Measurements from ENCODE around the gene CPM.

DNA sequence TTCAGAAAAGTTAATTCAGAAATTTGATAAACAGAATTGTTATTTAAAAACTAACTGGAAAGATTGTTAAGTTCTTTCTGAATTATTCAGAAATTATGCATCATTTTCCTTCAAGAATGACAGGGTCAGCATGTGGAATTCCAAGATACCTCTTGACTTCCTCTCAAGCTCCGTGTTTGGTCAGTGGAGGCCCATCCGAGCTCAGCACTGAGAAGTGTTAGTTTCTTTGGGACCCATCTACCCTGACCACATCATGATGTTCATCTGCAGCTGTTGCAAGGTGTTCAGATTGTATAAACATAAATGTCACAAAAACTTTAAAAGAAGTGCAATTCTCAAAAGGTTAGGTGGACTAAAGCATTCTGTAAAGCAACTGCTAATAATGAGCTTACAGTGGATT is 91.3 kb downstream of the CPM start:
- TF ChIP-seq SMC3 (IDR thresholded peaks at IDR 0.05), result no peak
- TF ChIP-seq, protein P1, sequence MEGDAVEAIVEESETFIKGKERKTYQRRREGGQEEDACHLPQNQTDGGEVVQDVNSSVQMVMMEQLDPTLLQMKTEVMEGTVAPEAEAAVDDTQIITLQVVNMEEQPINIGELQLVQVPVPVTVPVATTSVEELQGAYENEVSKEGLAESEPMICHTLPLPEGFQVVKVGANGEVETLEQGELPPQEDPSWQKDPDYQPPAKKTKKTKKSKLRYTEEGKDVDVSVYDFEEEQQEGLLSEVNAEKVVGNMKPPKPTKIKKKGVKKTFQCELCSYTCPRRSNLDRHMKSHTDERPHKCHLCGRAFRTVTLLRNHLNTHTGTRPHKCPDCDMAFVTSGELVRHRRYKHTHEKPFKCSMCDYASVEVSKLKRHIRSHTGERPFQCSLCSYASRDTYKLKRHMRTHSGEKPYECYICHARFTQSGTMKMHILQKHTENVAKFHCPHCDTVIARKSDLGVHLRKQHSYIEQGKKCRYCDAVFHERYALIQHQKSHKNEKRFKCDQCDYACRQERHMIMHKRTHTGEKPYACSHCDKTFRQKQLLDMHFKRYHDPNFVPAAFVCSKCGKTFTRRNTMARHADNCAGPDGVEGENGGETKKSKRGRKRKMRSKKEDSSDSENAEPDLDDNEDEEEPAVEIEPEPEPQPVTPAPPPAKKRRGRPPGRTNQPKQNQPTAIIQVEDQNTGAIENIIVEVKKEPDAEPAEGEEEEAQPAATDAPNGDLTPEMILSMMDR (IDR thresholded peaks at IDR 0.05), result no peak
- no peak for TF ChIP-seq POLR2A (IDR thresholded peaks at IDR 0.05; ENCODE audit: low read length)
- TF ChIP-seq EHF (CRISPR knock-in tag; IDR thresholded peaks at IDR 0.05), result no peak
- no peak for TF ChIP-seq HEYL (CRISPR knock-in tag; IDR thresholded peaks at IDR 0.05)
- no peak for TF ChIP-seq ZFP36 (IDR thresholded peaks at IDR 0.05; ENCODE audit: borderline replicate concordance, partially characterized antibody)
- TF ChIP-seq, protein P2, sequence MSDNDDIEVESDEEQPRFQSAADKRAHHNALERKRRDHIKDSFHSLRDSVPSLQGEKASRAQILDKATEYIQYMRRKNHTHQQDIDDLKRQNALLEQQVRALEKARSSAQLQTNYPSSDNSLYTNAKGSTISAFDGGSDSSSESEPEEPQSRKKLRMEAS (IDR thresholded peaks at IDR 0.05), result no peak
- TF ChIP-seq ESRRA (IDR thresholded peaks at IDR 0.05; ENCODE audit: borderline replicate concordance, low read length), result no peak
- TF ChIP-seq, protein P3, sequence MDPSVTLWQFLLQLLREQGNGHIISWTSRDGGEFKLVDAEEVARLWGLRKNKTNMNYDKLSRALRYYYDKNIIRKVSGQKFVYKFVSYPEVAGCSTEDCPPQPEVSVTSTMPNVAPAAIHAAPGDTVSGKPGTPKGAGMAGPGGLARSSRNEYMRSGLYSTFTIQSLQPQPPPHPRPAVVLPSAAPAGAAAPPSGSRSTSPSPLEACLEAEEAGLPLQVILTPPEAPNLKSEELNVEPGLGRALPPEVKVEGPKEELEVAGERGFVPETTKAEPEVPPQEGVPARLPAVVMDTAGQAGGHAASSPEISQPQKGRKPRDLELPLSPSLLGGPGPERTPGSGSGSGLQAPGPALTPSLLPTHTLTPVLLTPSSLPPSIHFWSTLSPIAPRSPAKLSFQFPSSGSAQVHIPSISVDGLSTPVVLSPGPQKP (IDR thresholded peaks at IDR 0.05; ENCODE audit: low read depth, low read length), result no peak

Measured in A549 (cell line).